MM.1S (cell line): ENCODE measurements around the gene CFC1.
"Not testable (repeated sequence)": the region's sequence is repeated elsewhere in the genome, so short reads cannot be mapped to it uniquely, and the experiment has no call there.

ENCODE experiments used
- CTCF ChIP-seq: fragments of 300-600 bp; sonication (generic); IDR thresholded peaks from 2 replicates; pipeline ENCODE4 v1.5.1; 2016; ENCODE audit warnings: antibody characterized with exemption, low read length, mixed read lengths
- EZH2 ChIP-seq: fragments of 300-600 bp; sonication (generic); optimal IDR thresholded peaks from 2 replicates; pipeline ENCODE3; 2017; ENCODE audit warnings: low read depth, mild to moderate bottlenecking, antibody characterized with exemption, low read length, mixed read lengths

GRCh38 chr2:130577559-130577958 lies 21.8 kb downstream of the CFC1 start:
- TF ChIP-seq CTCF, EZH2: not testable (repeated sequence)
